Measurements from ENCODE around the gene PFN3. TPM values are rescaled to one million over a fixed set of nuclear protein-coding genes. Genes with fewer than 3 reads are reported as not detected.
A peak's percentile ranks its signal among the peaks of the same experiment; 100 is the strongest.

Gene PFN3
- total and polyA plus RNA-seq, 2 of the 13 experiments (the other 11 are each of a cell fraction or from before 2014, with no cell fraction given) = not detected

DNA sequence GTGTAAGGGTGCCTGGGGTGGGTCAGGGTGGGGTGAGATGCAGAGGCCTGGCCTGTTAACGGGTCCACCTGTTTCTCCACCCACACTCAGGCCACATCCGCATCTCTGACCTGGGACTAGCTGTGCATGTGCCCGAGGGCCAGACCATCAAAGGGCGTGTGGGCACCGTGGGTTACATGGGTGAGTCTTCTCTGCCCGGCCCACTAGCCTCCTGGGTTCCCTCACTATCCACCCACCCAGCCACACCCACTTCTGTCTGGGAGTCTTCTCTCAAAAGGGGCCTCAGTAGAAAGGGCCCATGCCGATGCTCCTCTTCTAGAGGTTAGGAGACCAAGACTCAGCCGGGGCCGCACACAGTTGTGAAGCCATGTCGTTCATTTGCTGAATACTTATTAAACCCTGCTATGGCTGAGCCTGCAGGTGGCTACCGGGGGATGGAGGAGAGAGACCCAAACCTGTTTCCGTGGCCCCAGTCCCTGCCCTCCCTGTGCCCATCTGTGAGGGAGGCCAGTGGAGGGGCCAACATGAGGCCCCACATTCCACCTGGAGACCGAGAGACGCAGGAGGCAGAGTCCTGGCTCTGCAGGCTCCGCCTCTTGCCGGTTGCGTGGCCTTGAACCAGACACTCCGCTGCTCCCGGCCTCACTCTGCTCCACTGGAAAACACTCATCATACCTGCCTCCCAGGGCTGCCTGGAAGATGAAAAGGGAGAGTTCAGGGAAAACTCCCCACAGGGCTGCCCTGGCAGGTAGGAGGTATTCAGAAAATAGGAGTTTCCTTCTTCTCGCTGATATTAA is 34.7 kb upstream of the PFN3 start (continued):
- TF ChIP-seq, protein P1, sequence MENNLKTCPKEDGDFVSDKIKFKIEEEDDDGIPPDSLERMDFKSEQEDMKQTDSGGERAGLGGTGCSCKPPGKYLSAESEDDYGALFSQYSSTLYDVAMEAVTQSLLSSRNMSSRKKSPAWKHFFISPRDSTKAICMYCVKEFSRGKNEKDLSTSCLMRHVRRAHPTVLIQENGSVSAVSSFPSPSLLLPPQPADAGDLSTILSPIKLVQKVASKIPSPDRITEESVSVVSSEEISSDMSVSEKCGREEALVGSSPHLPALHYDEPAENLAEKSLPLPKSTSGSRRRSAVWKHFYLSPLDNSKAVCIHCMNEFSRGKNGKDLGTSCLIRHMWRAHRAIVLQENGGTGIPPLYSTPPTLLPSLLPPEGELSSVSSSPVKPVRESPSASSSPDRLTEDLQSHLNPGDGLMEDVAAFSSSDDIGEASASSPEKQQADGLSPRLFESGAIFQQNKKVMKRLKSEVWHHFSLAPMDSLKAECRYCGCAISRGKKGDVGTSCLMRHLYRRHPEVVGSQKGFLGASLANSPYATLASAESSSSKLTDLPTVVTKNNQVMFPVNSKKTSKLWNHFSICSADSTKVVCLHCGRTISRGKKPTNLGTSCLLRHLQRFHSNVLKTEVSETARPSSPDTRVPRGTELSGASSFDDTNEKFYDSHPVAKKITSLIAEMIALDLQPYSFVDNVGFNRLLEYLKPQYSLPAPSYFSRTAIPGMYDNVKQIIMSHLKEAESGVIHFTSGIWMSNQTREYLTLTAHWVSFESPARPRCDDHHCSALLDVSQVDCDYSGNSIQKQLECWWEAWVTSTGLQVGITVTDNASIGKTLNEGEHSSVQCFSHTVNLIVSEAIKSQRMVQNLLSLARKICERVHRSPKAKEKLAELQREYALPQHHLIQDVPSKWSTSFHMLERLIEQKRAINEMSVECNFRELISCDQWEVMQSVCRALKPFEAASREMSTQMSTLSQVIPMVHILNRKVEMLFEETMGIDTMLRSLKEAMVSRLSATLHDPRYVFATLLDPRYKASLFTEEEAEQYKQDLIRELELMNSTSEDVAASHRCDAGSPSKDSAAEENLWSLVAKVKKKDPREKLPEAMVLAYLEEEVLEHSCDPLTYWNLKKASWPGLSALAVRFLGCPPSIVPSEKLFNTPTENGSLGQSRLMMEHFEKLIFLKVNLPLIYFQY (CRISPR knock-in tag; IDR thresholded peaks at IDR 0.05; ENCODE audit: borderline replicate concordance) = no peak
- TF ChIP-seq NR2F6 (IDR thresholded peaks at IDR 0.05) = no peak
- peak; percentile 47; the same call in 1 of the 2 replicates for TF ChIP-seq NR2F6 (CRISPR knock-in tag; IDR thresholded peaks at IDR 0.05)
- TF ChIP-seq, protein P2, sequence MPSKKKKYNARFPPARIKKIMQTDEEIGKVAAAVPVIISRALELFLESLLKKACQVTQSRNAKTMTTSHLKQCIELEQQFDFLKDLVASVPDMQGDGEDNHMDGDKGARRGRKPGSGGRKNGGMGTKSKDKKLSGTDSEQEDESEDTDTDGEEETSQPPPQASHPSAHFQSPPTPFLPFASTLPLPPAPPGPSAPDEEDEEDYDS (CRISPR knock-in tag; IDR thresholded peaks at IDR 0.05) = no peak
- no peak for TF ChIP-seq ZSCAN21 (CRISPR knock-in tag; IDR thresholded peaks at IDR 0.05; ENCODE audit: borderline replicate concordance)
- TF ChIP-seq, protein P3, sequence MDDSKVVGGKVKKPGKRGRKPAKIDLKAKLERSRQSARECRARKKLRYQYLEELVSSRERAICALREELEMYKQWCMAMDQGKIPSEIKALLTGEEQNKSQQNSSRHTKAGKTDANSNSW (CRISPR knock-in tag; IDR thresholded peaks at IDR 0.05; ENCODE audit: borderline replicate concordance) = no peak
- no peak for TF ChIP-seq FOXC1 (CRISPR knock-in tag; IDR thresholded peaks at IDR 0.05; ENCODE audit: borderline replicate concordance)
- no peak for TF ChIP-seq HNRNPK (IDR thresholded peaks at IDR 0.05; ENCODE audit: low read depth, low read length, poor library complexity, severe bottlenecking)
- TF ChIP-seq, protein P4, sequence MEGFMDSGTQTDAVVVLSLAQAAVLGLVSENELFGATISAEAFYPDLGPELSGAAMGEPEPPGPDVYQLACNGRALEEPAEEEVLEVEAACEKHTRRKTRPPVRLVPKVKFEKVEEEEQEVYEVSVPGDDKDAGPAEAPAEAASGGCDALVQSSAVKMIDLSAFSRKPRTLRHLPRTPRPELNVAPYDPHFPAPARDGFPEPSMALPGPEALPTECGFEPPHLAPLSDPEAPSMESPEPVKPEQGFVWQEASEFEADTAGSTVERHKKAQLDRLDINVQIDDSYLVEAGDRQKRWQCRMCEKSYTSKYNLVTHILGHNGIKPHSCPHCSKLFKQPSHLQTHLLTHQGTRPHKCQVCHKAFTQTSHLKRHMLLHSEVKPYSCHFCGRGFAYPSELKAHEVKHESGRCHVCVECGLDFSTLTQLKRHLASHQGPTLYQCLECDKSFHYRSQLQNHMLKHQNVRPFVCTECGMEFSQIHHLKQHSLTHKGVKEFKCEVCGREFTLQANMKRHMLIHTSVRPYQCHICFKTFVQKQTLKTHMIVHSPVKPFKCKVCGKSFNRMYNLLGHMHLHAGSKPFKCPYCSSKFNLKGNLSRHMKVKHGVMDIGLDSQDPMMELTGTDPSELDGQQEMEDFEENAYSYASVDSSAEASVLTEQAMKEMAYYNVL (CRISPR knock-in tag; IDR thresholded peaks at IDR 0.05; ENCODE audit: borderline replicate concordance) = 0 out of 2 replicates have a peak, but pooled peaks have one; percentile 33
- TF ChIP-seq ZNF713 (CRISPR knock-in tag; IDR thresholded peaks at IDR 0.05) = no peak
- TF ChIP-seq ZNF776 (CRISPR knock-in tag; IDR thresholded peaks at IDR 0.05) = no peak

All from HepG2 (cell line).